ENCODE data around the gene AGT.

The AGT gene

DNA sequence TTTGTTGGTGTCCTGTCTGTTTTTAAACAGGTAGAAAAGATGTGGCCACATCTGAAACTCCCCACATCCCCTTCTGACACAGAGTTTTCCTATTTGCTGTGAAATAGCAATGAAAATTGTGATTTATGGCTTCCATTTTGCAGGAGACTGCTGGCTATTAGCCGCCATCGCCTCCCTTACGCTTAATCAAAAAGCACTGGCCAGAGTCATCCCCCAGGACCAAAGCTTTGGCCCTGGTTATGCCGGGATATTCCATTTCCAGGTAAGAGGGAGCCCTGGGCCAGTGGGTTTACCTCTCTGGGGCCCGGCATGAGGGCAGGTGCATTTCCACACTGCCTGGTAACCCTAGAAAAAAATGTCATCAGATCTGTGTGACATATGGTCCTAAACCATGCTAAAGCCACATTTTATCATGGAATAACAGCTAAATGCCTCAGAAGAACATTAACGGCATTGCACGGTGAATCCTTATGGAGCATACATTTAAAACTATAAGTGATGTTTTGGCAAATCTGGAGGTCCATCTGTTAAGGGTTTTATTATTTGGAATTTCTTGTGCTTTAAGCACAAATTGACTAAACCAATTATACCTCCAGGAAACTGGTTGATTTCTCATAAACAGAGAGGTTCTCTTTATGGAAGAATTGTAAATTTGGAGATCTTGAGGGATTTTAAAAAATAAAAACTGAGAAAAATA is 45.6 kb upstream of the AGT start:
- no peak overlapping the region for H4K91ac ChIP-seq (ENCODE audit: low read depth, low read length, poor library complexity)
- H2BK5ac ChIP-seq (ENCODE audit: low read length): no peak overlapping the region
- no peak overlapping the region for H3K4me3 ChIP-seq (ENCODE audit: low read length in 2 of 2)
- no peak overlapping the region for H3K4me2 ChIP-seq (ENCODE audit: insufficient read depth, low read length, poor library complexity, severe bottlenecking)
- H2AFZ ChIP-seq (ENCODE audit: low read length): no peak overlapping the region
- peaks cover 0 to 30% (median 0%) of the 10 kb centered on the region in 3 experiments for H3K27me3 ChIP-seq (ENCODE audit: control insufficient read depth in 3 of 3, insufficient read depth in 3 of 3, low read depth in 1 of 3, low read length in 3 of 3)
- no peaks in the 10 kb centered on the region for H3K36me3 ChIP-seq (replicated peaks in 1 of 2; ENCODE audit: control insufficient read depth in 2 of 2, insufficient read depth in 2 of 2, low read length in 2 of 2)
- H4K8ac ChIP-seq (ENCODE audit: low read depth, low read length): no peak overlapping the region
- H2BK12ac ChIP-seq (ENCODE audit: low read length): no peak overlapping the region
- no peak overlapping the region for H2AK5ac ChIP-seq (ENCODE audit: low read depth, low read length)
- DNase-seq (ENCODE audit: low spot score): no peak
- H3K4me1 ChIP-seq (ENCODE audit: control insufficient read depth in 2 of 2, insufficient read depth in 1 of 2, low read depth in 1 of 2, low read length in 2 of 2): peaks cover 0 to 6% of the 10 kb centered on the region in 2 donors
- H3K9me3 ChIP-seq (replicated peaks in 1 of 2; ENCODE audit: control insufficient read depth in 2 of 2, insufficient read depth in 1 of 2, low read depth in 1 of 2, low read length in 2 of 2): peaks cover 0 to 5% of the 10 kb centered on the region in 2 donors
- no peak overlapping the region for H3K23ac ChIP-seq (ENCODE audit: low read depth, low read length, poor library complexity)
- H2BK15ac ChIP-seq (ENCODE audit: low read length): no peak overlapping the region
- H3K4ac ChIP-seq (ENCODE audit: low read length): no peak overlapping the region
- no peak overlapping the region for H3K27ac ChIP-seq (replicated peaks; ENCODE audit: low read length)
- H2BK120ac ChIP-seq (ENCODE audit: low read depth, low read length): no peak overlapping the region
- no peak overlapping the region for H3K9ac ChIP-seq (ENCODE audit: low read depth, low read length, poor library complexity)
- no peak overlapping the region for H3K18ac ChIP-seq (ENCODE audit: low read length)
- no peaks in the 10 kb centered on the region for H3K79me1 ChIP-seq (ENCODE audit: low read depth, low read length)
- H3K14ac ChIP-seq (ENCODE audit: low read length): no peak overlapping the region
- no CpG with 5 or more reads among the region's 7 CpGs for WGBS, 2 donors (ENCODE audit: extremely low coverage in 2 of 2, insufficient read length in 2 of 2, insufficient replicate concordance in 1 of 2)

DNA sequence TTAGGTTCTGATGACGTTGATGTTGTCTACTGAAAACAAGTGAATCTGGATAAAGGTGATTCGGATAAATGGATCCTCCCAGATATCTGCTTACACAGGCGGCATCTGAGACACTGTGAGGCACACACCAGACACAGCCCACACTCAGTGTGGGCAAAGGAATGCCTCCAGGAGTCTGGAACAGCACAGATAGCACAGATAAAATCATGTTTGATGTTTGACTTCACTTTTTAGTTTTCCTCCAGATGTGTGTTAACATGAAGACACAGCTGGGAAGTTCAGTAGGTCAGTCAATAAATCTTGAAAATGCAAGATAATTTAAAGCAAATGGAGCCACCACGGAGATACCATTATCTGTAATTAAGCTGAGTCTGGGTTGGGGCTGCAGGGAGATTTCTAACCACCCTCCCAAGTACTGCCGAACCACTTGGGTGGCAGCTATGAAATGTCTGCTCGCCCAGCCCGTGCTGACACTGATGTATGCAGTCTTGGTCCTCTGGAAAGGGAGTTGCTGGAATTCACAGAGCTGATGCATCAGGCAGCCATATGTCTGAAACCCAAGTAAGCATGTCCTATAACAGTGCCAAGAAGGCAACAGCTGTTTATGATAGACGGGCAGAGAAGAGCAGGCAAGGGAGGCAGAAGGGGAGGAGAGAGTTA is 44.9 kb upstream of the AGT start:
- Histone ChIP-seq H3K9ac (ENCODE audit: low read depth, low read length, poor library complexity) (no peak overlapping the region), H2BK120ac (ENCODE audit: low read depth, low read length) (no peak overlapping the region), H3K4me3 (ENCODE audit: low read length in 2 of 2) (no peak overlapping the region), H3K36me3 (replicated peaks in 1 of 2; ENCODE audit: control insufficient read depth in 2 of 2, insufficient read depth in 2 of 2, low read length in 2 of 2) (no peaks in the 10 kb centered on the region), H3K14ac (ENCODE audit: low read length) (no peak overlapping the region), H3K27ac (replicated peaks; ENCODE audit: low read length) (no peak overlapping the region), H4K91ac (ENCODE audit: low read depth, low read length, poor library complexity) (no peak overlapping the region), H3K79me1 (ENCODE audit: low read depth, low read length) (no peaks in the 10 kb centered on the region), H3K9me3 (replicated peaks in 1 of 2; ENCODE audit: control insufficient read depth in 2 of 2, insufficient read depth in 1 of 2, low read depth in 1 of 2, low read length in 2 of 2) (peaks cover 0 to under 1% of the 10 kb centered on the region in 2 donors), H3K18ac (ENCODE audit: low read length) (no peak overlapping the region), H3K27me3 (ENCODE audit: control insufficient read depth in 3 of 3, insufficient read depth in 3 of 3, low read depth in 1 of 3, low read length in 3 of 3) (peaks cover 0 to 30% (median 0%) of the 10 kb centered on the region in 3 experiments), H4K8ac (ENCODE audit: low read depth, low read length) (no peak overlapping the region), H3K4me1 (ENCODE audit: control insufficient read depth in 2 of 2, insufficient read depth in 1 of 2, low read depth in 1 of 2, low read length in 2 of 2) (peaks cover under 1 to 6% of the 10 kb centered on the region in 2 donors), H2BK15ac (ENCODE audit: low read length) (no peak overlapping the region), H3K4me2 (ENCODE audit: insufficient read depth, low read length, poor library complexity, severe bottlenecking) (no peak overlapping the region), H2AK5ac (ENCODE audit: low read depth, low read length) (no peak overlapping the region), H2AFZ (ENCODE audit: low read length) (no peak overlapping the region), H2BK5ac (ENCODE audit: low read length) (no peak overlapping the region), H2BK12ac (ENCODE audit: low read length) (no peak overlapping the region), H3K23ac (ENCODE audit: low read depth, low read length, poor library complexity) (no peak overlapping the region), H3K4ac (ENCODE audit: low read length) (no peak overlapping the region)
- no CpG with 5 or more reads among the region's 8 CpGs for WGBS, 2 donors (ENCODE audit: extremely low coverage in 2 of 2, insufficient read length in 2 of 2, insufficient replicate concordance in 1 of 2)
- no peak for DNase-seq (ENCODE audit: low spot score)

DNA sequence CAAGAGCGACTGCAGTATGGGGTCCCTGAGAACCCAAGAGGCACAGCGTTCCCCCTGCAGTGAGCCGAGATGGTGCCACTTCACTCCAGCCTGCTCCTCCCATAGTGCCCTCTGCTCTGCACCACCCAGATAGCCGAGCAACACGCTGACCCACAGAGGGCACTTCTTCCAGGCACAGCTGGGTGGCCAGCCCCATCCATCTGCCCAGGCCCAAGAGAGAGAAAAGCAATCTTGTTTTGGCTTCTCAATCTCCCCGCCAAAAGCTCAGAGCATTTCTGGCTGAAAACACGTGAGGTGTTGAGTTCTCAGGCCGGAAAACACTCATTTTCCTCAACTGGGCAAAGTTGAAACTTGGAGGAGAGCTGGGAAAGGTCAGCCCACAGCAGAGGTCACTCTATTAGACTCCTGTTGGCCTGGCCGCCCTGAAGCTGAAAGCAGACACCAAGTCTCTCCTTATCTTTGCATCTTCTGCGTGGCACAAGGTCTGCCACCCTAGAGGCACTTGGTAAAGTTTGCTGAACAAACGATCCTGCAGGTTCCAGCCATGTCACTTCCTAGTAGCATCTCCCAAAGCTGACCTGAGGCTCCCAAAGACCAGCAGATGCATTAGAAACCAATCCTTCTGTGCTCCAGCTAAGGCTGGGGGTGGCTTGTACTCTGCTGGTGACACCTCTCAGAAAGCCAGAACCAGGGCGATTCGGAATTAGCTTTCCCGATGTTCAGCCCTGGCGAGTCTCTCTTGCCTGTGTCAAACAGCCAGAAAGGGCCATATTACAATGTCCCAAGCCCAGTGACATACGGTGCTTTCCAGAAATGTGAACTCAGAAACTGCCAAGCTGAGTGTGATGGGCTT is 44.2 kb upstream of the AGT start:
- Histone ChIP-seq H4K8ac (ENCODE audit: low read depth, low read length) (no peak overlapping the region), H3K14ac (ENCODE audit: low read length) (peak overlapping the region; percentile 58), H3K9me3 (replicated peaks in 1 of 2; ENCODE audit: control insufficient read depth in 2 of 2, insufficient read depth in 1 of 2, low read depth in 1 of 2, low read length in 2 of 2) (no peaks in the 10 kb centered on the region), H3K4ac (ENCODE audit: low read length) (no peak overlapping the region), H3K4me1 (ENCODE audit: control insufficient read depth in 2 of 2, insufficient read depth in 1 of 2, low read depth in 1 of 2, low read length in 2 of 2) (peaks cover 7 to 10% of the 10 kb centered on the region in 2 donors), H2AFZ (ENCODE audit: low read length) (no peak overlapping the region), H2BK5ac (ENCODE audit: low read length) (no peak overlapping the region), H3K23ac (ENCODE audit: low read depth, low read length, poor library complexity) (no peak overlapping the region), H2AK5ac (ENCODE audit: low read depth, low read length) (no peak overlapping the region), H3K36me3 (replicated peaks in 1 of 2; ENCODE audit: control insufficient read depth in 2 of 2, insufficient read depth in 2 of 2, low read length in 2 of 2) (no peaks in the 10 kb centered on the region), H3K4me2 (ENCODE audit: insufficient read depth, low read length, poor library complexity, severe bottlenecking) (no peak overlapping the region), H2BK15ac (ENCODE audit: low read length) (no peak overlapping the region), H3K79me1 (ENCODE audit: low read depth, low read length) (no peaks in the 10 kb centered on the region), H3K27ac (replicated peaks; ENCODE audit: low read length) (no peak overlapping the region), H4K91ac (ENCODE audit: low read depth, low read length, poor library complexity) (no peak overlapping the region), H3K4me3 (ENCODE audit: low read length in 2 of 2) (no peak overlapping the region), H2BK12ac (ENCODE audit: low read length) (no peak overlapping the region), H2BK120ac (ENCODE audit: low read depth, low read length) (no peak overlapping the region), H3K9ac (ENCODE audit: low read depth, low read length, poor library complexity) (no peak overlapping the region), H3K18ac (ENCODE audit: low read length) (no peak overlapping the region), H3K27me3 (ENCODE audit: control insufficient read depth in 3 of 3, insufficient read depth in 3 of 3, low read depth in 1 of 3, low read length in 3 of 3) (peaks cover 0 to 26% (median 0%) of the 10 kb centered on the region in 3 experiments)
- no CpG with 5 or more reads among the region's 16 CpGs for WGBS, 2 donors (ENCODE audit: extremely low coverage in 2 of 2, insufficient read length in 2 of 2, insufficient replicate concordance in 1 of 2)
- no peak for DNase-seq (ENCODE audit: low spot score)

DNA sequence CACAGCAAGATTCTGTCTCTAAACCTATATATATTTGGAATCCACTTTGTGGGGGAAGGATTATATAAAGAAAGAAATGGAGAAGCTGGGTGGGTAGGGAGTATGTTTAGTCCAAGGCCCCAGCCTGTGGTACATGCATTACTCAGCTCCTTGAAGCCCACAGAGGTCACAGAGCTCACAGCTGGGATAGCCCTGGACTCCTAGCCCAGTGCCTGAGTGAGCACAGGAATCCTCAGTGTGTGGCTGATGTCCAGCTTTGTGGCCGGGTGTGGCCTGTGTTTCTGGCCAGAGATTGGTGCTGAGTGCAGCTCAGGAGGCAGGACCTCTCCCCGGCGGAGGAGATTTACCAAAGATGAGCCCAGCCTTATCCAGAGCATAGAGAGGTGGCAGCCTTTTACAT is 40.9 kb upstream of the AGT start:
- H3K23ac ChIP-seq (ENCODE audit: low read depth, low read length, poor library complexity): no peak overlapping the region
- peak overlapping the region; percentile 68 for H2BK5ac ChIP-seq (ENCODE audit: low read length)
- no peak overlapping the region for H2AFZ ChIP-seq (ENCODE audit: low read length)
- H3K14ac ChIP-seq (ENCODE audit: low read length): peak overlapping the region; percentile 9
- H3K4me2 ChIP-seq (ENCODE audit: insufficient read depth, low read length, poor library complexity, severe bottlenecking): no peak overlapping the region
- no peak overlapping the region for H2BK120ac ChIP-seq (ENCODE audit: low read depth, low read length)
- H3K4me1 ChIP-seq (ENCODE audit: control insufficient read depth in 2 of 2, insufficient read depth in 1 of 2, low read depth in 1 of 2, low read length in 2 of 2): peaks cover 10 to 19% of the 10 kb centered on the region in 2 donors
- no peak for DNase-seq (ENCODE audit: low spot score)
- H3K9me3 ChIP-seq (replicated peaks in 1 of 2; ENCODE audit: control insufficient read depth in 2 of 2, insufficient read depth in 1 of 2, low read depth in 1 of 2, low read length in 2 of 2): no peaks in the 10 kb centered on the region
- H3K4ac ChIP-seq (ENCODE audit: low read length): no peak overlapping the region
- H4K91ac ChIP-seq (ENCODE audit: low read depth, low read length, poor library complexity): no peak overlapping the region
- no peaks in the 10 kb centered on the region for H3K36me3 ChIP-seq (replicated peaks in 1 of 2; ENCODE audit: control insufficient read depth in 2 of 2, insufficient read depth in 2 of 2, low read length in 2 of 2)
- H3K4me3 ChIP-seq (ENCODE audit: low read length in 2 of 2): no peak overlapping the region
- H3K27ac ChIP-seq (replicated peaks; ENCODE audit: low read length): no peak overlapping the region
- peak overlapping the region; percentile 31 for H3K9ac ChIP-seq (ENCODE audit: low read depth, low read length, poor library complexity)
- WGBS, 2 donors (ENCODE audit: extremely low coverage in 2 of 2, insufficient read length in 2 of 2, insufficient replicate concordance in 1 of 2): no CpG with 5 or more reads among the region's 3 CpGs
- no peak overlapping the region for H2BK12ac ChIP-seq (ENCODE audit: low read length)
- H3K79me1 ChIP-seq (ENCODE audit: low read depth, low read length): no peaks in the 10 kb centered on the region
- no peak overlapping the region for H2AK5ac ChIP-seq (ENCODE audit: low read depth, low read length)
- no peak overlapping the region for H4K8ac ChIP-seq (ENCODE audit: low read depth, low read length)
- peak overlapping the region; percentile 24 for H2BK15ac ChIP-seq (ENCODE audit: low read length)
- H3K18ac ChIP-seq (ENCODE audit: low read length): peak overlapping the region; percentile 80
- peaks cover 0 to 10% (median 0%) of the 10 kb centered on the region in 3 experiments for H3K27me3 ChIP-seq (ENCODE audit: control insufficient read depth in 3 of 3, insufficient read depth in 3 of 3, low read depth in 1 of 3, low read length in 3 of 3)

Measured in neuronal stem cell (in vitro differentiated cells).